Fibroblast of mammary gland (primary cell): ENCODE measurements around the gene C2CD2.

ENCODE experiments used
- DNase-seq: peaks from one replicate; pipeline ENCODE4 v3.0.0-alpha.2; 2010; ENCODE audit warnings: low read depth
- H3K4me3 ChIP-seq: 2 replicates; pipeline ENCODE4 v1.5.1; 2011; ENCODE audit warnings: low read depth, mild to moderate bottlenecking, low read length, moderate library complexity; ENCODE audit not compliant: control insufficient read depth
- TF ChIP-seq, protein P1 (sequence below): conservative IDR thresholded peaks from 2 replicates; pipeline ENCODE4 v1.5.1; 2011; ENCODE audit warnings: low read depth, low read length, inconsistent platforms; ENCODE audit not compliant: control insufficient read depth, insufficient read depth

Gene C2CD2

DNA sequence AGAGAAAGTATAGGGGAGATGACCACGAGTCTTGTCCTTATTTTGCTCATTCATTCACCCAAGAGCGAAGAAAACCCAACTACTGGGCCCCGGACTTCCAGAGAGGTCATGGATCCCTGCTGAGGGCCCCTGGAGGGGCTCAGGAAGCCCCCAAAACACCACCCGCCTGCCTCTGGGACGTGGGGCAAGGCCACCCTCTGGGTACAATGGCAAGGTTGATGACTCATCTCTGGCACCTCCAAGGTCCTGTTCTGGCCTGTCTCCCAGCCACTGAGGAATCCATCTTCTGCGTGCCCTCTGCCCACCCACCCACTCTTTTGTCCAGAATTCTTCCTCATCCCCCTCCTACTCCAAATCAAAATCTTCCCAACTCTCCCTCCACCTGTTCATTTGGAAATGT is 53.4 kb downstream of the C2CD2 start:
- TF ChIP-seq, protein P1, sequence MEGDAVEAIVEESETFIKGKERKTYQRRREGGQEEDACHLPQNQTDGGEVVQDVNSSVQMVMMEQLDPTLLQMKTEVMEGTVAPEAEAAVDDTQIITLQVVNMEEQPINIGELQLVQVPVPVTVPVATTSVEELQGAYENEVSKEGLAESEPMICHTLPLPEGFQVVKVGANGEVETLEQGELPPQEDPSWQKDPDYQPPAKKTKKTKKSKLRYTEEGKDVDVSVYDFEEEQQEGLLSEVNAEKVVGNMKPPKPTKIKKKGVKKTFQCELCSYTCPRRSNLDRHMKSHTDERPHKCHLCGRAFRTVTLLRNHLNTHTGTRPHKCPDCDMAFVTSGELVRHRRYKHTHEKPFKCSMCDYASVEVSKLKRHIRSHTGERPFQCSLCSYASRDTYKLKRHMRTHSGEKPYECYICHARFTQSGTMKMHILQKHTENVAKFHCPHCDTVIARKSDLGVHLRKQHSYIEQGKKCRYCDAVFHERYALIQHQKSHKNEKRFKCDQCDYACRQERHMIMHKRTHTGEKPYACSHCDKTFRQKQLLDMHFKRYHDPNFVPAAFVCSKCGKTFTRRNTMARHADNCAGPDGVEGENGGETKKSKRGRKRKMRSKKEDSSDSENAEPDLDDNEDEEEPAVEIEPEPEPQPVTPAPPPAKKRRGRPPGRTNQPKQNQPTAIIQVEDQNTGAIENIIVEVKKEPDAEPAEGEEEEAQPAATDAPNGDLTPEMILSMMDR, result no peak
- no peak for DNase-seq
- no peak overlapping the region for H3K4me3 ChIP-seq

- no peak overlapping the region for H3K4me3 ChIP-seq
- DNase-seq, result no peak
- TF ChIP-seq, protein P1, result no peak
Measured at GRCh38 chr21:41899426-41900202, 54.2 kb downstream of the C2CD2 start.

DNA sequence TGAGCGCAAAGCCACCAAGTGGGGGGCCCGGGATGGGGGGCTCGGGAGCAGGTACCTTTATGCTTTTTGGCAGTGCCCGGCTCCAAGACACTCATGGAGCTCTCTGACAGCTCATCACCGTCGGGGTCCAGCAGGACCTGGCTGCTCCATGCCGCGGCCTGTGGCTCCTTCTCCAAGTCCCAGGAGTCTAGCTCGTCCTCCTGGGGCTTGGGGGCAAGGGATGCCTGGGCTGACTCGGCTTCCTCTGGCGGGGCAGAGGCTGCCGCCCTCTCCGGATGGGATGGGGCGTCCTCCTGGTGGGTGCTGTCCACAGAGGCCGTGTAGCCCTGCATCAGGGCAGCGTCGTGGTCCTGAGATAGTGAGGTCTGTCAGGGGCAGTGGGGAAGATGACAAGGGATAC is 54.8 kb downstream of the C2CD2 start:
- no peak overlapping the region for H3K4me3 ChIP-seq
- TF ChIP-seq, protein P1, result no peak
- DNase-seq, result no peak

DNA sequence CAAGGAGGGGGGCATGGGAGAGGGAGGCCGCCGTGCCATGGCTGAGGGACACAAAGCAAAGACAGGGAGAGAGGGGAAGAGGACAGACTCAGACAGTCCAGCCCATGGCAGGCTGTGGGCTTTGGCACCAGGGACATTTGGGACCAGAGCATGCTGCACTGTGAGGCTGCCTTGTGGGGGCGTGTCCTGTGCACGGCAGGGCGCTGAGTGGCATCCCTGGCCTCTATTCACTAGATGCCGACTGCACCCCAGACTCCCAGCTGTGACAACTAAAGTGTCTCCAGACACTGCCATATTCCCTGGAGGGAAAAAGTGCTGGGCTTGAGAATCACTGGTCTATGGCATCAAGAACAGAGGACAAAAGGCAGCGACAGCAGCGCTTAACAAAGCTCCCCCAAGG is 56.1 kb downstream of the C2CD2 start:
- no peak overlapping the region for H3K4me3 ChIP-seq
- DNase-seq, result no peak
- TF ChIP-seq, protein P1, result no peak

DNA sequence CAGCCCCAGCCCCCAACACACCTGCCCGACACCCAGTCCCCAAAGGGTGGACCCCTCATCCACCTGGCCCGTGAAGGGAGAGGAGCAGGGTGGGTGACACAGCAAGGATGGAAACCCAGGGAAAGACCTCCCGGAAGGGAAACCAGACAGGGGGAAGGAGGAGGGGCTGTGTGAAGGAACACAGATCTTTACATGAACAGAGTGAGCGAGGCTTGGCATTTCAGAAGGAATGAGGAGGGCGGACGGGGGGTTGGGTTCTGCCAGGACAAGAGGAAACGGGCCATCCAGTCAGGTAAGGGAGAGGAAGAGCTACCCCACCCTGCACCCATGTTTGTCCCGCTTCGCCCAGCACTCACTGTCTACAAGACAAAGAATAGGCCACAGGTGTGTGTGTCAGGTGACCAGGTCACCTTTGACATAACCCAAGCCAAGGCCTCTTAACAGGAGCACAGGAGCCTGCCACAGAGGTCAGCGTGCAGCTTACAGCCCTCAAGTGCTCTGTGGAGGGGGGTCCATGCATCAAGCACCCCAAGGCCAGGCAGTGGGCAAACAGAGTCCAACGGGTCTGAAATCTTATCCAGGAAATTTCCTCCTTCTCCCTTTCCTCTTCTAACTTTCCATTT is 56.7 kb downstream of the C2CD2 start:
- no peak overlapping the region for H3K4me3 ChIP-seq
- TF ChIP-seq, protein P1, result no peak
- DNase-seq, result no peak

DNA sequence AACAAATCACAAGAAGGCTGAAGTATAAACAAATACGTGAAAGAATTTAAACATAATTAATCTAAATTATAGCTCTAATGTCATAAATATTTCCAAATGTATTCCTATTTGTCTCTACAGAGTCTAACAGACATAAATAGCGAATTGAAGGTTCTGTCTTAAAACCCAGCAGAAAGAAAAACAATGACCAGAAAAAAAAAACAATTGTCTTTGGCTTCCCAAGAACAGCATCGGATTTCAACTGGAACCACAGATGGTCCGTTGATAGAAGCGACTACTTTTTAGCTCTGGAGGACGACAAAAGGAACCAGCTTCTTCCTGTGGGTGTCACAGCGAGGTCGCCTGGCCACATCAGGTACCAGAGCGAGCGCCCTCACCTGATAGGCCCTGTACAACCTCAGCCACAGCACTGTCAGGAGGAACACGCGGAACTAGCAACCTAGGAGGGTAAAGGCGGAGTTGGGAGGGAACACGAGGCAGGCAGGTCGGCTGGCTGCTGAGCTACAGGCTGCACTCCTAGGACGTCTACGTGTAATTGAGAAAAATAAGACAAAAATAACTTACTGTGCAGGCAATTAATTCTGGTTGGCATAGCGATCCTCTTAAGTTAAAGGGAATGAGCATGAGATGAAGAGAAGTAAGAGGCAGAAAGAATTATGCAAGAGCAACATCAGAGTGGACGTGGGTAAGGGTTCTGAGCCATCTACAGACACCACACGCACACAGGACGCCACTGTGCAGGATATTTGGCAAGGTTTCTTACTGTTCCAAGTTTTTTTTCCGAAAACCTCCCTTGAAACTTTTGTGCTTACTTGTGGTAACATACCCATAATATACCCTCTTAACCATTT is 58.0 kb downstream of the C2CD2 start:
- DNase-seq, result no peak
- TF ChIP-seq, protein P1, result no peak
- no peak overlapping the region for H3K4me3 ChIP-seq
